ENCODE results near the gene PIGU.
A peak's percentile ranks its signal among the peaks of the same experiment; 100 is the strongest.
"Not testable (repeated sequence)": the region's sequence is repeated elsewhere in the genome, so short reads cannot be mapped to it uniquely, and the experiment has no call there.

PIGU gene

GRCh38 chr20:34661811-34662210, 15.1 kb downstream of the PIGU start:
- DNase-seq (ENCODE audit: low read depth in 2 of 2) = not testable (repeated sequence)

GRCh38 chr20:34658654-34659053, 18.2 kb downstream of the PIGU start:
- not testable (repeated sequence) for DNase-seq (ENCODE audit: low read depth in 2 of 2)

- DNase-seq (ENCODE audit: low read depth in 2 of 2) = no peak
Measured at GRCh38 chr20:34654207-34654744, 22.6 kb downstream of the PIGU start.

- no peak for DNase-seq (ENCODE audit: low read depth in 2 of 2)
Measured at GRCh38 chr20:34651200-34651599, 25.7 kb downstream of the PIGU start.

GRCh38 chr20:34647737-34648136, 29.2 kb downstream of the PIGU start:
- no peak for DNase-seq (ENCODE audit: low read depth in 2 of 2)

- DNase-seq (ENCODE audit: low read depth in 2 of 2) = no peak
Measured at GRCh38 chr20:34644951-34645350, 31.9 kb downstream of the PIGU start.

GRCh38 chr20:34644345-34644744, 32.5 kb downstream of the PIGU start:
- no peak for DNase-seq (ENCODE audit: low read depth in 2 of 2)

- DNase-seq (ENCODE audit: low read depth in 2 of 2) = peak in 1 of 2 experiments; percentile 50
Measured at GRCh38 chr20:34643928-34644327, 33.0 kb downstream of the PIGU start.

- no peak for DNase-seq (ENCODE audit: low read depth in 2 of 2)
Measured at GRCh38 chr20:34642009-34642408, 34.9 kb downstream of the PIGU start.

GRCh38 chr20:34639755-34640222, 37.1 kb downstream of the PIGU start:
- DNase-seq (ENCODE audit: low read depth in 2 of 2) = no peak

GRCh38 chr20:34638532-34638931, 38.4 kb downstream of the PIGU start:
- DNase-seq (ENCODE audit: low read depth in 2 of 2) = no peak

- DNase-seq (ENCODE audit: low read depth in 2 of 2) = no peak
Measured at GRCh38 chr20:34638039-34638292, 38.9 kb downstream of the PIGU start.

GRCh38 chr20:34637245-34638038, 39.5 kb downstream of the PIGU start:
- no peak for DNase-seq (ENCODE audit: low read depth in 2 of 2)

GRCh38 chr20:34636648-34637047, 40.2 kb downstream of the PIGU start:
- no peak for DNase-seq (ENCODE audit: low read depth in 2 of 2)

- DNase-seq (ENCODE audit: low read depth in 2 of 2) = no peak
Measured at GRCh38 chr20:34634392-34634791, 42.5 kb downstream of the PIGU start.

- DNase-seq (ENCODE audit: low read depth in 2 of 2) = no peak
Measured at GRCh38 chr20:34632870-34633452, 43.9 kb downstream of the PIGU start.

GRCh38 chr20:34629904-34630303, 47.0 kb downstream of the PIGU start:
- DNase-seq (ENCODE audit: low read depth in 2 of 2) = no peak

- DNase-seq (ENCODE audit: low read depth in 2 of 2) = no peak
Measured at GRCh38 chr20:34629342-34629741, 47.5 kb downstream of the PIGU start.

- no peak for DNase-seq (ENCODE audit: low read depth in 2 of 2)
Measured at GRCh38 chr20:34628026-34628425, 48.9 kb downstream of the PIGU start.

- DNase-seq (ENCODE audit: low read depth in 2 of 2) = no peak
Measured at GRCh38 chr20:34627458-34627857, 49.4 kb downstream of the PIGU start.

GRCh38 chr20:34626992-34627391, 49.9 kb downstream of the PIGU start:
- no peak for DNase-seq (ENCODE audit: low read depth in 2 of 2)

- DNase-seq (ENCODE audit: low read depth in 2 of 2) = no peak
Measured at GRCh38 chr20:34624629-34625028, 52.3 kb downstream of the PIGU start.

GRCh38 chr20:34622821-34623451, 54.0 kb downstream of the PIGU start:
- DNase-seq (ENCODE audit: low read depth in 2 of 2) = no peak
